HG02943 (cell line): Measurements from ENCODE around the gene BCL2L1.

Experiments
- ATAC-seq: cut with Tn5 transposase; IDR thresholded peaks from one replicate; pipeline ENCODE4 v1.9.1; 2021; ENCODE audit warnings: mild to moderate bottlenecking, low read depth, moderate library complexity; ENCODE audit not compliant: unreplicated experiment

The BCL2L1 gene

GRCh38 chr20:31731321-31731717 is 8.7 kb upstream of the BCL2L1 start:
- ATAC-seq = no peak

- peak; percentile 83 for ATAC-seq
These were observed 831 bp upstream of the BCL2L1 start for GRCh38 chr20:31723319-31724078.

- no peak for ATAC-seq
These were observed 326 bp upstream of the BCL2L1 start for GRCh38 chr20:31723069-31723318.

- no peak for ATAC-seq
These were observed 1.0 kb downstream of the BCL2L1 start for GRCh38 chr20:31721408-31722256.

- no peak for ATAC-seq
These were observed 1.9 kb downstream of the BCL2L1 start for GRCh38 chr20:31720486-31721407.

GRCh38 chr20:31719644-31720485 is 2.8 kb downstream of the BCL2L1 start:
- no peak for ATAC-seq

GRCh38 chr20:31718952-31719643 is 3.6 kb downstream of the BCL2L1 start:
- no peak for ATAC-seq

GRCh38 chr20:31717478-31718201 is 5.0 kb downstream of the BCL2L1 start:
- ATAC-seq = no peak

GRCh38 chr20:31716818-31717477 is 5.7 kb downstream of the BCL2L1 start:
- no peak for ATAC-seq

- no peak for ATAC-seq
These were observed 6.3 kb downstream of the BCL2L1 start for GRCh38 chr20:31716351-31716750.

- no peak for ATAC-seq
These were observed 6.9 kb downstream of the BCL2L1 start for GRCh38 chr20:31715766-31716165.

GRCh38 chr20:31713312-31714273 is 9.1 kb downstream of the BCL2L1 start:
- ATAC-seq = no peak

- ATAC-seq = no peak
These were observed 9.9 kb downstream of the BCL2L1 start for GRCh38 chr20:31712564-31713311.

GRCh38 chr20:31712112-31712553 is 10.5 kb downstream of the BCL2L1 start:
- ATAC-seq = no peak

GRCh38 chr20:31711179-31712111 is 11.2 kb downstream of the BCL2L1 start:
- no peak for ATAC-seq
